Endodermal cell (in vitro differentiated cells): ENCODE data around the gene DAGLA. TPM values are rescaled to one million over a fixed set of nuclear protein-coding genes. Genes with fewer than 3 reads are reported as not detected.

Experiments used
- DNase-seq: peaks from one replicate; pipeline ENCODE4 v3.0.0-alpha.2; 2017
- H3K27ac ChIP-seq: 2 replicates; pipeline ENCODE4 v1.5.1; 2013; ENCODE audit warnings: mild to moderate bottlenecking, low read depth, low read length, moderate library complexity
- H3K27me3 ChIP-seq: 2 replicates; pipeline ENCODE4 v1.6.1; 2013; ENCODE audit warnings: mild to moderate bottlenecking, low read length, moderate library complexity; ENCODE audit not compliant: insufficient read depth, control insufficient read depth, poor library complexity, severe bottlenecking
- H3K36me3 ChIP-seq: 2 replicates; pipeline ENCODE4 v1.7.0; 2013; ENCODE audit warnings: mild to moderate bottlenecking, low read length, moderate library complexity; ENCODE audit not compliant: control insufficient read depth, insufficient read depth
- H3K4me1 ChIP-seq: one replicate; pipeline ENCODE4 v1.7.0; 2013; ENCODE audit warnings: low read length; ENCODE audit not compliant: control insufficient read depth, insufficient read depth
- H3K4me3 ChIP-seq: 2 replicates; pipeline ENCODE4 v1.5.1; 2013; ENCODE audit warnings: mild to moderate bottlenecking, low read length, moderate library complexity
- H3K9ac ChIP-seq: 2 replicates; pipeline ENCODE4 v1.6.1; 2013; ENCODE audit warnings: mild to moderate bottlenecking, low read length, moderate library complexity; ENCODE audit not compliant: poor library complexity, severe bottlenecking; ENCODE audit errors: extremely low read depth
- H3K9me3 ChIP-seq: 2 replicates; pipeline ENCODE4 v1.6.1; 2013; ENCODE audit warnings: mild to moderate bottlenecking, low read length, moderate library complexity; ENCODE audit not compliant: control insufficient read depth
- H3K27ac Mint-ChIP-seq: 2 replicates; pipeline ENCODE4 v1.8.0; 2020; ENCODE audit warnings: mixed read lengths
- H3K27me3 Mint-ChIP-seq: 2 replicates; pipeline ENCODE4 v1.8.0; 2021; ENCODE audit warnings: mild to moderate bottlenecking, mixed read lengths; ENCODE audit not compliant: insufficient read depth
- H3K36me3 Mint-ChIP-seq: 2 replicates; pipeline ENCODE4 v1.8.0; 2020; ENCODE audit warnings: low read depth, mixed read lengths
- H3K4me1 Mint-ChIP-seq: 2 replicates; pipeline ENCODE4 v1.8.0; 2020; ENCODE audit warnings: mixed read lengths
- H3K4me3 Mint-ChIP-seq: 2 replicates; pipeline ENCODE4 v1.8.0; 2020; ENCODE audit warnings: mild to moderate bottlenecking, moderate library complexity, mixed read lengths
- H3K9me3 Mint-ChIP-seq: 2 replicates; pipeline ENCODE4 v1.8.0; 2020; ENCODE audit warnings: mild to moderate bottlenecking, mixed read lengths
- WGBS, 2 experiments: methylation state at CpG; one replicate each; pipeline versions ENCODE4 v1.1.5 to v1.1.7; 2013; ENCODE audit warnings: missing lambda C conversion rate in 2 of 2, mixed read lengths in 1 of 2; ENCODE audit not compliant: insufficient coverage in 1 of 2, insufficient read length in 1 of 2; 5-methylcytosine and 5-hydroxymethylcytosine counted together
- total RNA-seq, 2 donors: library from RNA; stranded (reverse); fragmentation: NEBNext Ultra II Directional in 1 of 2; extraction: Animal tissue kit (Norgen Biotek cat#: 25700) in 1 of 2; gene quantifications; 2 replicates in 1 of 2; 3 replicates in 1 of 2; pipeline ENCODE4 v1.2.1, GENCODE V29; 2021
- TF ChIP-seq, protein P1 (sequence below): fragments of 200-600 bp; sonication (generic); conservative IDR thresholded peaks from 2 replicates; pipeline ENCODE4 v1.5.0; 2021; ENCODE audit warnings: antibody characterized with exemption, mild to moderate bottlenecking

DAGLA gene
- total RNA-seq, 2 donors from 2014 or later: 5.6 to 8.7 TPM

DNA sequence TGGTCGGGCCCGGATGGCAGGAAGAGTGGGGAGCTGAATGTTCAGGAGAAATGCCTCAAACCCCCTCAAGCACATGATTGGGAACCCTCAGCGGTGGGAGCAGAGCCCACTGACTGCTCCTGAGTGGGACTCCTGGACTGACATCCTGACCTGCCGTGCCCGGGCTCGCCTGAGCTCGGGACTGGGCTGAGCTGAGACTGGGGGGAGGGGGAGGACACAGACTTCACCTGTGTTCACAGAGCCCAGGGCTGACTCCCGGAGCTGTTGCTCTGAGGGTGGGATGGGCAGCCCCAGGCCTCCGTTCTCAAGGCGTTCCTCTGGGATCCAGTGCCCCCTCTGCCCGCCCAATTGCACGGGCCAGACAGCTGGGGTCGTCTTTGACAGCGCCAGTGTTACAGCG lies 24.6 kb downstream of the DAGLA start:
- H3K27me3 Mint-ChIP-seq: no peaks in the 10 kb centered on the region
- H3K4me3 ChIP-seq: no peak overlapping the region

DNA sequence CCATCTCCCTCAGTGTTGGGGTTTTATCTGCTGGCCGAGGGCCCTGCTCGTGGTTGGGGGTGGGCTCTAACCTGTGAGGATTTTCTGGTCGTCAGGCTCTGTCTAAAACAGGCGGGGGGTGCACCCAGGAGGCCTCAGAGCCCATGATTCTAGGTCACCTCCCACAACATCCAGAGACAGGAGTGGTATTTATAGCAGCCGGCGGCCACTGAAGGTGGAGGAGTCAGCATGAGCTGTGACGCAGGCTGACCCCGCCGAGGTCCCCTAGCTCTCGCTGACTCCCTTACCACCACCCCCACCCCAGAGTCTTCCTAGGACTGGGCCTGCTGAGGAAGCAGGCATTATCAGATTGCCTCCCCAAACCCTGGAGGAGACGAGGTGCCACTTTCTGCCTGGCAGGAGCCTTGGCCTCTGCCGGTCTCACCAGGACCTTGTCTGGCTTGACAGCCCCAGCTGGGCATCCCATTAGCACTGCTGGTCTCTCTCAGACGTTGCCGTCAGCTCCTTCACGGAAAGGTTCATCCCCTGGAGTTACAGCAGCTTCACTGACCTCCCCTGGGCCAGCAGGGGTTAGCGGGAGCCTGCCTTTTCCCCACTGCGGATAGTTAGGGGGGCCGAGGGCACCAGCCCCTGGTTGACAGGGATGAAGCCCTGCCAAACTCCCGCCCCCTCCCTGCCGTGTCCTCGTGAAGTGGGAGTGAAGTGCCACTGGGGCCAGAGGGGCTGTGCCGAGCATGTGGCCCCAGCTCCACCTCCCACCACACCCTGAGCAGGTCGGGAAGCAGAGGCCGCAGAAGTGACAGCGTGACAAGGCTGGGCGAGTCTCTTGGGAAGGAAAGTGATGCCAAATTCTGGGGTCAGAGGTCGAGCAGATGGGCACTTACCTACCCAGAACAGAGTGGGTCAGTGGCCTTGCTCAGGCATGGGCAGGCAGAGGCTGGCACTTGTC lies 26.5 kb downstream of the DAGLA start:
- Mint-ChIP-seq H3K9me3 (no peaks in the 10 kb centered on the region), H3K27me3 (no peaks in the 10 kb centered on the region), H3K27ac (no peak overlapping the region), H3K4me3 (no peak overlapping the region), H3K4me1 (peaks cover 13% of the 10 kb centered on the region), H3K36me3 (no peaks in the 10 kb centered on the region)
- H3K36me3 ChIP-seq: no peaks in the 10 kb centered on the region
- no peaks in the 10 kb centered on the region for H3K9me3 ChIP-seq
- H3K4me1 ChIP-seq: peaks cover 4% of the 10 kb centered on the region
- peak; percentile 61 for DNase-seq
- TF ChIP-seq, protein P1, sequence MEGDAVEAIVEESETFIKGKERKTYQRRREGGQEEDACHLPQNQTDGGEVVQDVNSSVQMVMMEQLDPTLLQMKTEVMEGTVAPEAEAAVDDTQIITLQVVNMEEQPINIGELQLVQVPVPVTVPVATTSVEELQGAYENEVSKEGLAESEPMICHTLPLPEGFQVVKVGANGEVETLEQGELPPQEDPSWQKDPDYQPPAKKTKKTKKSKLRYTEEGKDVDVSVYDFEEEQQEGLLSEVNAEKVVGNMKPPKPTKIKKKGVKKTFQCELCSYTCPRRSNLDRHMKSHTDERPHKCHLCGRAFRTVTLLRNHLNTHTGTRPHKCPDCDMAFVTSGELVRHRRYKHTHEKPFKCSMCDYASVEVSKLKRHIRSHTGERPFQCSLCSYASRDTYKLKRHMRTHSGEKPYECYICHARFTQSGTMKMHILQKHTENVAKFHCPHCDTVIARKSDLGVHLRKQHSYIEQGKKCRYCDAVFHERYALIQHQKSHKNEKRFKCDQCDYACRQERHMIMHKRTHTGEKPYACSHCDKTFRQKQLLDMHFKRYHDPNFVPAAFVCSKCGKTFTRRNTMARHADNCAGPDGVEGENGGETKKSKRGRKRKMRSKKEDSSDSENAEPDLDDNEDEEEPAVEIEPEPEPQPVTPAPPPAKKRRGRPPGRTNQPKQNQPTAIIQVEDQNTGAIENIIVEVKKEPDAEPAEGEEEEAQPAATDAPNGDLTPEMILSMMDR: no peak
- no peak overlapping the region for H3K27ac ChIP-seq
- H3K9ac ChIP-seq: no peak overlapping the region
- 84 to 86% methylated on average over 16 to 27 of the region's 27 CpGs for WGBS, 2 experiments
- no peak overlapping the region for H3K4me3 ChIP-seq
- H3K27me3 ChIP-seq: no peaks in the 10 kb centered on the region

More for the DNA sequence above, 24.6 kb downstream of the DAGLA start:
- Histone ChIP-seq H3K9me3 (no peaks in the 10 kb centered on the region), H3K27ac (no peak overlapping the region), H3K9ac (no peak overlapping the region), H3K27me3 (no peaks in the 10 kb centered on the region), H3K4me1 (peaks cover 1% of the 10 kb centered on the region), H3K36me3 (no peaks in the 10 kb centered on the region)
- peaks cover 13% of the 10 kb centered on the region for H3K4me1 Mint-ChIP-seq
- H3K27ac Mint-ChIP-seq: no peak overlapping the region
- no peak for DNase-seq
- TF ChIP-seq, protein P1: no peak
- no peaks in the 10 kb centered on the region for H3K36me3 Mint-ChIP-seq
- no peak overlapping the region for H3K4me3 Mint-ChIP-seq
- WGBS, 2 experiments: 89 to 91% methylated on average over 9 to 15 of the region's 15 CpGs
- H3K9me3 Mint-ChIP-seq: no peaks in the 10 kb centered on the region

DNA sequence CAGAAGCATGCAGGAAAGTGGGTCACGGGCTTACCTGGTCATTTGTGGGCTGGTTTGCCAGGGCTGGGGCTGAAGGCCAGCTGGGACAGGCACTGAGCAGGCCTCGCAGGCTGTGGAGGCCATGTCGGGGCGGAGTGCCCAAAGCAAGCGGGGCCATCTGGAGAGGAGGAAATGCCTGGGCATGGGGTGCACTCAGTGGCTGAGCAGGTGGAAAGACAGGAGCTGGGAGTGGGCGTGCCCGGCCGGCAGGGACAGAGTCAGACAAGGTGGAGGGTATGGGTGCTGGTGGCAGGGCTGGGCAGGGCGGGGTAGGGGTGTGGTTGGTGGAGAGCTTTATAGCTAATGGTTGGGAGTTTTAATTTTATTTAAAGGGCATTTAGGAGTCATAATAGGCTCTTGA lies 27.4 kb downstream of the DAGLA start:
- no peaks in the 10 kb centered on the region for H3K9me3 ChIP-seq
- H3K9me3 Mint-ChIP-seq: no peaks in the 10 kb centered on the region
- no peak overlapping the region for H3K27ac ChIP-seq
- no peaks in the 10 kb centered on the region for H3K36me3 ChIP-seq
- 93 to 96% methylated on average over 9 of the region's 9 CpGs for WGBS, 2 experiments
- no peak overlapping the region for H3K4me3 Mint-ChIP-seq
- no peaks in the 10 kb centered on the region for H3K36me3 Mint-ChIP-seq
- no peaks in the 10 kb centered on the region for H3K27me3 ChIP-seq
- TF ChIP-seq, protein P1: no peak
- no peak overlapping the region for H3K27ac Mint-ChIP-seq
- no peak for DNase-seq
- H3K9ac ChIP-seq: no peak overlapping the region
- peaks cover 13% of the 10 kb centered on the region for H3K4me1 Mint-ChIP-seq
- no peaks in the 10 kb centered on the region for H3K27me3 Mint-ChIP-seq
- H3K4me3 ChIP-seq: no peak overlapping the region
- peaks cover 4% of the 10 kb centered on the region for H3K4me1 ChIP-seq
